ENCODE data around the gene IFNLR1. TPM values are rescaled to one million over a fixed set of nuclear protein-coding genes. Genes with fewer than 3 reads are reported as not detected.
A peak's percentile ranks its signal among the peaks of the same experiment; 100 is the strongest.

IFNLR1 gene
- polyA plus RNA-seq, 1 donor (not counting 4 experiments of a cell fraction or from before 2014, with no cell fraction given) = 3.4 TPM

GRCh38 chr1:24195874-24196273 is 8.8 kb upstream of the IFNLR1 start:
- TF ChIP-seq EZH2 (IDR thresholded peaks at IDR 0.05; ENCODE audit: low read length) (no peak), CTCF (optimal IDR thresholded peaks at IDR 0.05 in 1 of 3, IDR thresholded peaks at IDR 0.05 in 1 of 3, conservative IDR thresholded peaks at IDR 0.05 in 1 of 3; ENCODE audit: extremely low read depth in 1 of 3, insufficient read depth in 2 of 3, low read length in 3 of 3) (no peak)
- Histone ChIP-seq H2AFZ (ENCODE audit: control insufficient read depth, low read length) (peak overlapping the region; percentile 87), H3K4me3 (ENCODE audit: control insufficient read depth in 2 of 3, extremely low read depth in 1 of 3, insufficient read depth in 2 of 3, low read depth in 1 of 3, low read length in 3 of 3) (peak overlapping the region in 2 of 3 experiments; percentile 17 to 34), H3K36me3 (ENCODE audit: control insufficient read depth in 2 of 2, extremely low read depth in 1 of 2, insufficient read depth in 2 of 2, low read length in 2 of 2) (no peaks in the 10 kb centered on the region), H3K9me3 (ENCODE audit: control insufficient read depth, low read depth, low read length) (no peaks in the 10 kb centered on the region), H3K79me2 (ENCODE audit: control insufficient read depth, insufficient read depth, low read length) (no peaks in the 10 kb centered on the region), H3K4me2 (ENCODE audit: control insufficient read depth, extremely low read depth, insufficient read depth, low read depth, low read length) (peak overlapping the region; percentile 76), H3K9me1 (ENCODE audit: control insufficient read depth, extremely low read depth, insufficient read depth, low read length) (no peaks in the 10 kb centered on the region), H4K20me1 (ENCODE audit: control insufficient read depth, extremely low read depth, insufficient read depth, low read length) (no peaks in the 10 kb centered on the region), H3K4me1 (ENCODE audit: control insufficient read depth, extremely low read depth, insufficient read depth, low read length) (peaks cover 21% of the 10 kb centered on the region), H3K27ac (ENCODE audit: control insufficient read depth, insufficient read depth, low read length) (peak overlapping the region; percentile 90), H3K27me3 (ENCODE audit: control insufficient read depth, extremely low read depth, insufficient read depth, low read length) (no peaks in the 10 kb centered on the region), H3K9ac (ENCODE audit: control insufficient read depth, extremely low read depth, insufficient read depth, low read length) (peak overlapping the region; percentile 69)
- FAIRE-seq (peak; percentile 29), DNase-seq (ENCODE audit: low read depth, low spot score) (no peak)
- dilution Hi-C loops (cut with MboI; ENCODE audit: extremely low pct_ligation_motif_present, low sequenced_read_pairs) = loop anchor here (10.0 kb wide), 1 partner anchor 199 kb away; no protein-coding TSS in a partner anchor

- H3K4me3 ChIP-seq (ENCODE audit: control insufficient read depth in 2 of 3, extremely low read depth in 1 of 3, insufficient read depth in 2 of 3, low read depth in 1 of 3, low read length in 3 of 3) = no peak overlapping the region
- no peak overlapping the region for H2AFZ ChIP-seq (ENCODE audit: control insufficient read depth, low read length)
- no peaks in the 10 kb centered on the region for H3K36me3 ChIP-seq (ENCODE audit: control insufficient read depth in 2 of 2, extremely low read depth in 1 of 2, insufficient read depth in 2 of 2, low read length in 2 of 2)
- H3K9ac ChIP-seq (ENCODE audit: control insufficient read depth, extremely low read depth, insufficient read depth, low read length) = peak overlapping the region; percentile 69
- TF ChIP-seq CTCF (optimal IDR thresholded peaks at IDR 0.05 in 1 of 3, IDR thresholded peaks at IDR 0.05 in 1 of 3, conservative IDR thresholded peaks at IDR 0.05 in 1 of 3; ENCODE audit: extremely low read depth in 1 of 3, insufficient read depth in 2 of 3, low read length in 3 of 3) (no peak), EZH2 (IDR thresholded peaks at IDR 0.05; ENCODE audit: low read length) (no peak)
- no peaks in the 10 kb centered on the region for H3K9me3 ChIP-seq (ENCODE audit: control insufficient read depth, low read depth, low read length)
- H3K27me3 ChIP-seq (ENCODE audit: control insufficient read depth, extremely low read depth, insufficient read depth, low read length) = no peaks in the 10 kb centered on the region
- DNase-seq (ENCODE audit: low read depth, low spot score) (no peak), FAIRE-seq (no peak)
- dilution Hi-C loops (cut with MboI; ENCODE audit: extremely low pct_ligation_motif_present, low sequenced_read_pairs) = loop anchor here (10.0 kb wide), 1 partner anchor 200 kb away; no protein-coding TSS in a partner anchor
- H3K4me1 ChIP-seq (ENCODE audit: control insufficient read depth, extremely low read depth, insufficient read depth, low read length) = peaks cover 28% of the 10 kb centered on the region
- H3K4me2 ChIP-seq (ENCODE audit: control insufficient read depth, extremely low read depth, insufficient read depth, low read depth, low read length) = peak overlapping the region; percentile 76
- no peaks in the 10 kb centered on the region for H4K20me1 ChIP-seq (ENCODE audit: control insufficient read depth, extremely low read depth, insufficient read depth, low read length)
- H3K9me1 ChIP-seq (ENCODE audit: control insufficient read depth, extremely low read depth, insufficient read depth, low read length) = no peaks in the 10 kb centered on the region
- no peaks in the 10 kb centered on the region for H3K79me2 ChIP-seq (ENCODE audit: control insufficient read depth, insufficient read depth, low read length)
- H3K27ac ChIP-seq (ENCODE audit: control insufficient read depth, insufficient read depth, low read length) = peak overlapping the region; percentile 90
Measured at GRCh38 chr1:24195136-24195535, 8.0 kb upstream of the IFNLR1 start.
